Middle frontal gyrus (tissue), 1 donor: ENCODE measurements around the gene PRRG1.
"Not testable (repeated sequence)": the region's sequence is repeated elsewhere in the genome, so short reads cannot be mapped to it uniquely, and the experiment has no call there.

Source experiments
- DNase-seq: peaks from one replicate; pipeline ENCODE4 v3.0.0-alpha.2; 2015; ENCODE audit warnings: low spot score; ENCODE audit errors: extremely low spot score

PRRG1 gene

GRCh38 chrX:37378404-37378803, 29.2 kb downstream of the PRRG1 start:
- no peak for DNase-seq

GRCh38 chrX:37378830-37379229, 29.7 kb downstream of the PRRG1 start:
- no peak for DNase-seq

- no peak for DNase-seq
Measured at GRCh38 chrX:37380256-37380655, 31.1 kb downstream of the PRRG1 start.

GRCh38 chrX:37380924-37381323, 31.8 kb downstream of the PRRG1 start:
- DNase-seq = no peak

GRCh38 chrX:37383313-37383712, 34.1 kb downstream of the PRRG1 start:
- DNase-seq = no peak

- DNase-seq = no peak
Measured at GRCh38 chrX:37388413-37388812, 39.2 kb downstream of the PRRG1 start.

GRCh38 chrX:37405956-37406355, 56.8 kb downstream of the PRRG1 start:
- DNase-seq = no peak

- DNase-seq = no peak
Measured at GRCh38 chrX:37407736-37408135, 58.6 kb downstream of the PRRG1 start.

- no peak for DNase-seq
Measured at GRCh38 chrX:37409278-37409677, 60.1 kb downstream of the PRRG1 start.

GRCh38 chrX:37420185-37420584, 71.0 kb downstream of the PRRG1 start:
- no peak for DNase-seq

GRCh38 chrX:37420756-37421155, 71.6 kb downstream of the PRRG1 start:
- DNase-seq = no peak

- no peak for DNase-seq
Measured at GRCh38 chrX:37424000-37424429, 74.9 kb downstream of the PRRG1 start.

GRCh38 chrX:37425370-37425769, 76.2 kb downstream of the PRRG1 start:
- no peak for DNase-seq

- not testable (repeated sequence) for DNase-seq
Measured at GRCh38 chrX:37428962-37429361, 79.8 kb downstream of the PRRG1 start.

GRCh38 chrX:37434362-37434761, 85.2 kb downstream of the PRRG1 start:
- no peak for DNase-seq

- DNase-seq = no peak
Measured at GRCh38 chrX:37437160-37437559, 88.0 kb downstream of the PRRG1 start.

- DNase-seq = no peak
Measured at GRCh38 chrX:37441377-37441776, 92.2 kb downstream of the PRRG1 start.

- DNase-seq = no peak
Measured at GRCh38 chrX:37445182-37445581, 96.0 kb downstream of the PRRG1 start.

GRCh38 chrX:37453821-37454220, 104.7 kb downstream of the PRRG1 start:
- DNase-seq = no peak

- DNase-seq = no peak
Measured at GRCh38 chrX:37454537-37455285, 105.5 kb downstream of the PRRG1 start.

- DNase-seq = no peak
Measured at GRCh38 chrX:37455381-37455780, 106.2 kb downstream of the PRRG1 start.

- not testable (repeated sequence) for DNase-seq
Measured at GRCh38 chrX:37460285-37460684, 111.1 kb downstream of the PRRG1 start.

GRCh38 chrX:37462346-37462745, 113.2 kb downstream of the PRRG1 start:
- no peak for DNase-seq
